HepG2 (cell line): Measurements from ENCODE around the gene CD300H. TPM values are rescaled to one million over a fixed set of nuclear protein-coding genes. Genes with fewer than 3 reads are reported as not detected.
"Not testable (repeated sequence)": the region's sequence is repeated elsewhere in the genome, so short reads cannot be mapped to it uniquely, and the experiment has no call there.

ENCODE experiments used
- ATAC-seq: fragments of 200-7000 bp; cut with Tn5 transposase; 3 replicates; pipeline ENCODE4 v1.9.1; 2020; ENCODE audit warnings: mild to moderate bottlenecking, moderate library complexity
- BruUV-seq: library from RNA; stranded (reverse); fragments of 400-500 nt; replicated peaks from 2 replicates; lab custom pipeline; 2021; lab: Mats Ljungman, UMichigan
- CTCF ChIA-PET: fragments of 300-600 bp; formaldehyde crosslinking; extraction: SDS; loops from one replicate; lab custom pipeline; 2021; ENCODE audit warnings: low total read pairs, inconsistent platforms, low intra/inter-chr PET ratio; lab: Yijun Ruan, JAX
- POLR2A ChIA-PET: fragments of 350-600 bp; sonication (Branson Sonifier 250); formaldehyde crosslinking; loops from one replicate; lab custom pipeline; 2020; ENCODE audit warnings: antibody characterized with exemption, inconsistent platforms; lab: Yijun Ruan, JAX
- DNase-seq: peaks from one replicate; pipeline ENCODE4 v3.0.0-alpha.2; 2015; ENCODE audit warnings: low spot score
- FAIRE-seq: peaks from 3 replicates; lab custom pipeline; 2011; peaks lifted over from hg19 to GRCh38; lab: Jason Lieb, UNC
- H2AFZ ChIP-seq: one replicate; pipeline ENCODE4 v1.6.1; 2011; ENCODE audit warnings: low read length, inconsistent platforms
- H3K27ac ChIP-seq: fragments of 300-600 bp; 3 replicates; pipeline ENCODE4 v1.8.0; 2011; ENCODE audit warnings: mixed run types, mild to moderate bottlenecking, mixed read lengths, low read length, inconsistent platforms; ENCODE audit not compliant: insufficient read depth; ENCODE audit errors: extremely low read length
- H3K27me3 ChIP-seq, 2 experiments: fragments of 200-600 bp in 1 of 2; 2 replicates in 1 of 2; 3 replicates in 1 of 2; pipeline versions ENCODE4 v1.6.0 to v1.8.0; 2011; ENCODE audit warnings: low read length in 2 of 2, mild to moderate bottlenecking in 2 of 2, moderate library complexity in 2 of 2, inconsistent platforms in 1 of 2; ENCODE audit not compliant: insufficient read depth in 2 of 2, control insufficient read depth in 1 of 2
- H3K36me3 ChIP-seq, 2 experiments: fragments of 200-600 bp in 1 of 2; replicated peaks in 1 of 2; 2 replicates in 1 of 2; 3 replicates in 1 of 2; pipeline versions ENCODE4 v1.5.1 to v1.8.0; 2011; ENCODE audit warnings: low read length in 2 of 2, inconsistent platforms in 1 of 2; ENCODE audit not compliant: insufficient read depth in 2 of 2, control insufficient read depth in 1 of 2
- H3K4me1 ChIP-seq: 2 replicates; pipeline ENCODE4 v1.5.1; 2012; ENCODE audit warnings: low read length, inconsistent platforms; ENCODE audit not compliant: insufficient read depth
- H3K4me2 ChIP-seq: 2 replicates; pipeline ENCODE4 v1.6.0; 2011; ENCODE audit warnings: low read depth, low read length, inconsistent platforms
- H3K4me3 ChIP-seq, 3 experiments: fragments of 200-600 bp in 1 of 3; sonication (generic), shearing (Covaris generic) in 1 of 3; replicated peaks in 1 of 3; 2 replicates each; pipeline ENCODE4 v1.5.1; 2011 to 2016; ENCODE audit warnings: low read length in 3 of 3, inconsistent platforms in 2 of 3, low read depth in 2 of 3, mild to moderate bottlenecking in 2 of 3, control low read depth in 1 of 3, mixed read lengths in 1 of 3; ENCODE audit not compliant: insufficient read depth in 1 of 3
- H3K79me2 ChIP-seq: one replicate; pipeline ENCODE4 v1.6.1; 2011; ENCODE audit warnings: low read length, inconsistent platforms; ENCODE audit not compliant: insufficient read depth
- H3K9ac ChIP-seq: 2 replicates; pipeline ENCODE4 v1.6.0; 2011; ENCODE audit warnings: mild to moderate bottlenecking, low read depth, low read length, inconsistent platforms; ENCODE audit not compliant: insufficient read depth
- H3K9me3 ChIP-seq: 2 replicates; pipeline ENCODE4 v1.5.1; 2012; ENCODE audit warnings: mild to moderate bottlenecking, low read length
- H4K20me1 ChIP-seq: 2 replicates; pipeline ENCODE4 v1.6.0; 2011; ENCODE audit warnings: inconsistent platforms, mild to moderate bottlenecking, low read length, moderate library complexity; ENCODE audit not compliant: insufficient read depth
- CENPT ChIP-seq: sonication (generic); formaldehyde crosslinking; IDR thresholded peaks from 2 replicates; pipeline ENCODE4 v1.8.0; 2022; ENCODE audit warnings: low read depth, mild to moderate bottlenecking, moderate library complexity, missing genetic modification reagents
- CHCHD3 ChIP-seq: sonication (generic); formaldehyde crosslinking; IDR thresholded peaks from 2 replicates; pipeline ENCODE4 v1.8.0; 2022; ENCODE audit warnings: mild to moderate bottlenecking, missing genetic modification reagents, moderate library complexity
- DDIT3 ChIP-seq: sonication (generic); formaldehyde crosslinking; IDR thresholded peaks from 2 replicates; pipeline ENCODE4 v1.4.0; 2020; ENCODE audit warnings: mild to moderate bottlenecking, missing genetic modification reagents
- DMAP1 ChIP-seq: IDR thresholded peaks from 2 replicates; pipeline ENCODE4 v1.6.1; 2016
- RNF2 ChIP-seq: fragments of 450-650 bp; conservative IDR thresholded peaks from 2 replicates; pipeline ENCODE4 v1.6.1; 2016; ENCODE audit warnings: low read depth
- RXRA ChIP-seq: sonication (generic); formaldehyde crosslinking; IDR thresholded peaks from 2 replicates; pipeline ENCODE4 v1.5.1; 2020; ENCODE audit warnings: missing genetic modification reagents
- SP1 ChIP-seq, 2 experiments: fragments of 450-650 bp in 1 of 2; sonication (generic) in 1 of 2; formaldehyde crosslinking in 1 of 2; IDR thresholded peaks; 2 replicates each; pipeline versions ENCODE4 v1.4.0 to v1.6.1; 2016 to 2020; ENCODE audit warnings: missing genetic modification reagents in 1 of 2
- SRY ChIP-seq: sonication (generic); formaldehyde crosslinking; IDR thresholded peaks from 2 replicates; pipeline ENCODE4 v1.8.0; 2022; ENCODE audit warnings: mild to moderate bottlenecking, missing genetic modification reagents
- WGBS: methylation state at CpG from one replicate; pipeline ENCODE4 v1.1.6; 2017; ENCODE audit warnings: low lambda C conversion rate; 5-methylcytosine and 5-hydroxymethylcytosine counted together
- in situ Hi-C: cut with HindIII; loops from 2 replicates; pipeline ENCODE4 v1.10.0; 2017; ENCODE audit warnings: low pct_unique_long_range_greater_than_20kb; ENCODE audit not compliant: extremely low pct_ligation_motif_present
- intact Hi-C: fragments of 100-400 bp; cut with micrococcal nuclease; formaldehyde crosslinking; loops from one replicate; pipeline ENCODE4 v1.10.0; 2022; ENCODE audit not compliant: unreplicated experiment
- polyA plus RNA-seq, 8 experiments: library from polyadenylated mRNA; depleted of rRNA in 3 of 8; stranded (reverse) in 7 of 8; unstranded in 1 of 8; fragments of >200 nt; fragmentation: Illumina TruSeq in 4 of 8; extraction: Trizol in 4 of 8; gene quantifications; 2 replicates each; pipeline versions ENCODE4 v1.2.1 to v1.2.3, GENCODE V29; 2011 to 2016; ENCODE audit warnings: low read depth in 4 of 8, missing spikeins in 1 of 8, mixed read lengths in 1 of 8; ENCODE audit not compliant: insufficient read depth in 1 of 8
- total RNA-seq, 5 experiments: library from RNA; depleted of rRNA; stranded (reverse); fragments of >200 nt; fragmentation: Illumina TruSeq; extraction: Trizol; gene quantifications; 2 replicates each; pipeline ENCODE4 v1.2.3, GENCODE V29; 2016; ENCODE audit warnings: low read depth in 1 of 5
- TF ChIP-seq, protein P1 (sequence below): IDR thresholded peaks from 2 replicates; pipeline ENCODE4 v1.4.0; 2020; ENCODE audit warnings: mild to moderate bottlenecking, missing genetic modification reagents
- TF ChIP-seq, protein P2 (sequence below): sonication (generic); formaldehyde crosslinking; IDR thresholded peaks from 2 replicates; pipeline ENCODE4 v1.4.0; 2020; ENCODE audit warnings: missing genetic modification reagents

Gene CD300H
- total and polyA plus RNA-seq, 2 of the 13 experiments (the other 11 are each of a cell fraction or from before 2014, with no cell fraction given): not detected

- TF ChIP-seq, protein P1, sequence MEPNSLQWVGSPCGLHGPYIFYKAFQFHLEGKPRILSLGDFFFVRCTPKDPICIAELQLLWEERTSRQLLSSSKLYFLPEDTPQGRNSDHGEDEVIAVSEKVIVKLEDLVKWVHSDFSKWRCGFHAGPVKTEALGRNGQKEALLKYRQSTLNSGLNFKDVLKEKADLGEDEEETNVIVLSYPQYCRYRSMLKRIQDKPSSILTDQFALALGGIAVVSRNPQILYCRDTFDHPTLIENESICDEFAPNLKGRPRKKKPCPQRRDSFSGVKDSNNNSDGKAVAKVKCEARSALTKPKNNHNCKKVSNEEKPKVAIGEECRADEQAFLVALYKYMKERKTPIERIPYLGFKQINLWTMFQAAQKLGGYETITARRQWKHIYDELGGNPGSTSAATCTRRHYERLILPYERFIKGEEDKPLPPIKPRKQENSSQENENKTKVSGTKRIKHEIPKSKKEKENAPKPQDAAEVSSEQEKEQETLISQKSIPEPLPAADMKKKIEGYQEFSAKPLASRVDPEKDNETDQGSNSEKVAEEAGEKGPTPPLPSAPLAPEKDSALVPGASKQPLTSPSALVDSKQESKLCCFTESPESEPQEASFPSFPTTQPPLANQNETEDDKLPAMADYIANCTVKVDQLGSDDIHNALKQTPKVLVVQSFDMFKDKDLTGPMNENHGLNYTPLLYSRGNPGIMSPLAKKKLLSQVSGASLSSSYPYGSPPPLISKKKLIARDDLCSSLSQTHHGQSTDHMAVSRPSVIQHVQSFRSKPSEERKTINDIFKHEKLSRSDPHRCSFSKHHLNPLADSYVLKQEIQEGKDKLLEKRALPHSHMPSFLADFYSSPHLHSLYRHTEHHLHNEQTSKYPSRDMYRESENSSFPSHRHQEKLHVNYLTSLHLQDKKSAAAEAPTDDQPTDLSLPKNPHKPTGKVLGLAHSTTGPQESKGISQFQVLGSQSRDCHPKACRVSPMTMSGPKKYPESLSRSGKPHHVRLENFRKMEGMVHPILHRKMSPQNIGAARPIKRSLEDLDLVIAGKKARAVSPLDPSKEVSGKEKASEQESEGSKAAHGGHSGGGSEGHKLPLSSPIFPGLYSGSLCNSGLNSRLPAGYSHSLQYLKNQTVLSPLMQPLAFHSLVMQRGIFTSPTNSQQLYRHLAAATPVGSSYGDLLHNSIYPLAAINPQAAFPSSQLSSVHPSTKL (CRISPR knock-in tag): no peak
- TF ChIP-seq DDIT3 (CRISPR knock-in tag) (no peak), RNF2 (no peak), DMAP1 (no peak)
Measured at GRCh38 chr17:74561586-74561985, 5.7 kb downstream of the CD300H start (continued).

GRCh38 chr17:74558882-74559519, 8.3 kb downstream of the CD300H start:
- no peaks in the 10 kb centered on the region for H3K9me3 ChIP-seq
- DNase-seq (no peak), ATAC-seq (no peak), FAIRE-seq (no peak)
- in situ Hi-C loops: no loop called here
- H3K4me3 ChIP-seq: no peak overlapping the region
- CTCF ChIA-PET: no interaction called here
- TF ChIP-seq CENPT (CRISPR knock-in tag) (no peak), CHCHD3 (CRISPR knock-in tag) (no peak), SP1 (IDR thresholded peaks at IDR 0.05) (no peak), SP1 (CRISPR knock-in tag; IDR thresholded peaks at IDR 0.05) (no peak), SRY (CRISPR knock-in tag) (no peak), RXRA (no peak)
- TF ChIP-seq, protein P2, sequence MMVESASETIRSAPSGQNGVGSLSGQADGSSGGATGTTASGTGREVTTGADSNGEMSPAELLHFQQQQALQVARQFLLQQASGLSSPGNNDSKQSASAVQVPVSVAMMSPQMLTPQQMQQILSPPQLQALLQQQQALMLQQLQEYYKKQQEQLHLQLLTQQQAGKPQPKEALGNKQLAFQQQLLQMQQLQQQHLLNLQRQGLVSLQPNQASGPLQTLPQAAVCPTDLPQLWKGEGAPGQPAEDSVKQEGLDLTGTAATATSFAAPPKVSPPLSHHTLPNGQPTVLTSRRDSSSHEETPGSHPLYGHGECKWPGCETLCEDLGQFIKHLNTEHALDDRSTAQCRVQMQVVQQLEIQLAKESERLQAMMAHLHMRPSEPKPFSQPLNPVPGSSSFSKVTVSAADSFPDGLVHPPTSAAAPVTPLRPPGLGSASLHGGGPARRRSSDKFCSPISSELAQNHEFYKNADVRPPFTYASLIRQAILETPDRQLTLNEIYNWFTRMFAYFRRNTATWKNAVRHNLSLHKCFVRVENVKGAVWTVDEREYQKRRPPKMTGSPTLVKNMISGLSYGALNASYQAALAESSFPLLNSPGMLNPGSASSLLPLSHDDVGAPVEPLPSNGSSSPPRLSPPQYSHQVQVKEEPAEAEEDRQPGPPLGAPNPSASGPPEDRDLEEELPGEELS (CRISPR knock-in tag): no peak
- no peaks in the 10 kb centered on the region for H3K79me2 ChIP-seq
- intact Hi-C loops: no loop called here
- H3K9ac ChIP-seq: no peak overlapping the region
- peaks cover 8 to 77% of the 10 kb centered on the region in 2 experiments for H3K27me3 ChIP-seq
- no peak overlapping the region for H3K27ac ChIP-seq
- H2AFZ ChIP-seq: no peak overlapping the region
- BruUV-seq: no TSS peak
- 5% methylated on average over 6 of the region's 6 CpGs for WGBS
- POLR2A ChIA-PET: no interaction called here
- no peaks in the 10 kb centered on the region for H3K36me3 ChIP-seq
- H4K20me1 ChIP-seq: no peaks in the 10 kb centered on the region
- H3K4me2 ChIP-seq: no peak overlapping the region
- H3K4me1 ChIP-seq: no peaks in the 10 kb centered on the region

DNA sequence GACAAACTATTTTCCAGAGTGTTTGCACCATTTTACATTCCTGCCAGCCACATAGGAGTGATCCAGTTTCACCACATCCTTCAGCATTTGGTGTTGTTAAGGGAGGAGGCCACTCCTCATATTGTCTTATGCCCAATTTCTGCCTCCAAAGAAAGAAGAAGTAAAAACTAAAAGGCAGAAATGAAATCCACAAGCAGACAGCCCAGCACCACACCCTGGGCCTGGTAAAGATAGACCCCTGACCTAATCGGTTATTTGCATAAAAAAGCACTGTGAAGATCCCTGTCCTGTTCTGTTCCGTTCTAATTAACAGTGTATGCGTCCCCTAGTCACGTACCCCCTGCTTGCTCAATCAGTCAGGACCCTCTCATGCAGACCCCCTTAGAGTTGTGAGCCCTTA, 8.9 kb downstream of the CD300H start:
- in situ Hi-C loops, BruUV-seq, H3K36me3 ChIP-seq, H3K4me1 ChIP-seq, H2AFZ ChIP-seq, DNase-seq, H3K79me2 ChIP-seq, H3K9ac ChIP-seq, POLR2A ChIA-PET, H3K27ac ChIP-seq, ATAC-seq, H3K4me2 ChIP-seq, FAIRE-seq, H3K4me3 ChIP-seq, H4K20me1 ChIP-seq, H3K9me3 ChIP-seq, intact Hi-C loops, CTCF ChIA-PET: not testable (repeated sequence)
- H3K27me3 ChIP-seq: peaks cover 7 to 76% of the 10 kb centered on the region in 2 experiments
- WGBS: 2% methylated on average over 4 of the region's 4 CpGs
